ENCODE measurements around the gene BAIAP2L2.
"Not testable (repeated sequence)": the region's sequence is repeated elsewhere in the genome, so short reads cannot be mapped to it uniquely, and the experiment has no call there.

The BAIAP2L2 gene

DNA sequence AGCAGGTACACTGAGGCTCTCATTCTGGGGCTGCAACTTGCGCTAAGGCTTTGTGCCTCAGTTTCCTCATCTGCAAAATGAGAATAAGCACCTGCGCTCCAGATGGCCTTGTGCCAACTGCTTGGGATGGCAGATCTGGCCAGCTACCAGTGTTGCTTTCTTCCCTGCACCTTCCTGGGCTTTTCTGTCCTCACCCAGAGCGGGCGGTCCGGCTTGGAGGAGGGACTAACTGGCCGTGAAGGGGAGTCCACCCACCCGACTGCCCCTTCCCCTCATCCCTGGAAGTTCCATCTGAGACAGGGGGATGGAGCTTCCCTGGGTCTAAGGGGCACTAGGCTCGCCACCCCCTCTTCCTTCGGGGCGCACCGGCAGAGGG is 30.0 kb downstream of the BAIAP2L2 start:
- no peak for DNase-seq

DNA sequence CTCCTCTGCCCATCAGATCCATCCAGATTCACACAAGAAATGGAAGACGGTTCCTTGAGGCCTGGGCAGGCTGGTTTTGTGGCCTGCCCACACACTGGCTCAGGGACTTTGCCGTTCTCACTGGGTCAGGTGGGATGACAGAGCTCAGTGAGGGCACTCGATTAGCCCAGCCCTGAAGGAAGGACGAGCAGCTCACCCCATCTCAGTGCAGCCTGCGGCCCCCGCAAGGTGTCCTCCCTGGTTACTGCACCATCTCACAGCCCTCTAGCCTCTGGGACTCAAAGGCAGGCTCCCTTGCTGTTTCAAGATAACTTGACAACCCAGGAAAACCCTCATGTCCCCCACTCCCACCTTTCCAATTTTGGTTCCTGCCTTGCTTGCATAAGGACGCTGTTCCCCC is 30.7 kb downstream of the BAIAP2L2 start:
- DNase-seq, result no peak

DNA sequence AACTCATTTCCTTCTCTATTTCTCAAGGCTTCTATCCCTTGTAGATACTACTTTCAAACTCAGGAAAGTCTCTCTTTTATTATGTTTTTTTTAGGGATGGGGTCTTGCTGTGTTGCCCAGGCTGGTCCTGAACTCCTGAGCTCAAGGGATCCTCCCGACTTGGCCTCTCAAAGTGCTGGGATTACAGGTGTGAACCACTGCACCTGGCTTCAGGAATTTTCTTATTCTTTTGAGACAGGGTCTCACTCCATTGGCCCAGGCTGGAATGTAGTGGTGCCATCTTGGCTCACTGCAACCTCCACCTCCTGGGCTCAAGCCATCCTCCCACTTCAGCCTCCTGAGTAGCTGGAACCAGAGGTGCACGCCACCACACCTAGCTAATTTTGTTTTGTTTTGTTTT is 31.3 kb downstream of the BAIAP2L2 start:
- DNase-seq, result not testable (repeated sequence)

DNA sequence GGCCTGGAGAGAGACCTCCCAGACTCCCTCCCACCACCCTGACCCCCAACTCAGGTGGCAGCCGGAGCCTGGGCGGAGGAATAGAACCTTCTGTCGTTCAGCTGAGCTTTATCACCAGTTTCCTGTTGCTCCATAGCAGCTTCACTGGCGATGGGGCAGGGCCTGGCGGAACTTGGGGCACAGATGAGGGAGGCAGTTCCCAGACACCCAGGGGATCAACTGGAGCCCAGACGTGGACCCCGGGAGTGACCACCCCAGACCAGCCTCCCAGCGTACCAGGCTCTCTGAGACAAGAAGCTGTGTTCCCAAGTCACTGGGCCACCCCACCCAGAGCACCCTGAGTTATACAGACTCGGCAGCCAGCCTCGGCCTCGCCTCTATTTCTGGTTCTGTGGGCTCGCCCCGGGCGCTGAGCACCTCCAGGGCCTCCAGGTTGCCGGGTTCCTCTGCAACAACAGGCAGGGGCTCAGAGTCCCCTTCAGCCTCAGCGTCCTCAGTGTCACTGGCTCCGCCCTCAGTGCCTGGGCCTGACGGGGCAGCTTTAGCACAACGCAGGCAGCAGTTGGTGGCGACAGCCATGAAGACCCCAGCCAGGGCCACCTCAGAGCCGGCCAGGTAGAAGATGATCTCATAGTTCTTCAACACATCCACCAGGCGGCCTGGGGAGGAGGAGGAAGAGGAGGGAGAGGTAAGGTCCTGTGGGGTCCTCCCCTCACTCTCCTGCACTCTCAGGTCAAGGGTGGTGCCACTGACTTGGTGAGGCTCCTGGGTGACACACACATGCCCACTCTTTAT is 32.2 kb downstream of the BAIAP2L2 start:
- DNase-seq, result no peak

DNA sequence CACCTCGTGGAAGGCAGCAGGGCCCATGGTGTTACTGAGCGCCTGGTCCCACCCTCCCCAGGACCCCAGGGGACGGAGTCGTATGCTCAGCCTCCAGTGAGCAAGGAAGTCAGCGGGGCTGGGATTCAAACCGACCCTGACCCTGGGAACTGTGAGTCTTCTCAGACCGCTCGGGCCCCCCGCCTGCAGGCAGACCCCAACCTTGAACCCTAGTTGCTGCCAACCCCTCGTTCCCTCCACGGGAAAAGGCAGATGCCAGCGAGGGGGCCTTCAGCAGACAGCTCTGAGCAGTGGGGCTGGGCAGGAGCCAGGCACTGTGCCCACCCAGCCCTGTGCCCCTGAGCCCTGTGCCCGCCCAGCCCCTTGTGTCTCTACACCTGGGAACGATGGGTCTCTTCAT is 32.9 kb downstream of the BAIAP2L2 start:
- no peak for DNase-seq

DNA sequence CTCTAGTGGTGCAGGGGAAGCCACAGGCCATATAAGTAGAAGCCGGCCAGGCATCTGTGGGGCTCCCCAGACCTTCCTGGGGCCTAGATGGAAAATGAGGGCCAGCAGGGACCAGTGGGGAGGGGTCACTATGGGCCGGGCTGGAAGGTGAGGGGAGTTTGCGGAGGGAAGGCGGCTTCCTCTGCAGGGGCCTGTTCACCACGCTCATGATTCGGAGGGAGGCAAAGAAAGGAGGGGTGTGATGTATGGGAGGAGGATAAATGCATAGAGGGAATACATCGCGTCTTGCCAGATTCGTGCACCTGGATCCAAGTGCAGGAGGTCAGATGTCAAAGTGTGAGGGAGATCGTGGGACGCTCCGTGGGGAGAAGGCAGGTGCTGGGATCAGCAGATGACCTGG is 33.4 kb downstream of the BAIAP2L2 start:
- no peak for DNase-seq

DNA sequence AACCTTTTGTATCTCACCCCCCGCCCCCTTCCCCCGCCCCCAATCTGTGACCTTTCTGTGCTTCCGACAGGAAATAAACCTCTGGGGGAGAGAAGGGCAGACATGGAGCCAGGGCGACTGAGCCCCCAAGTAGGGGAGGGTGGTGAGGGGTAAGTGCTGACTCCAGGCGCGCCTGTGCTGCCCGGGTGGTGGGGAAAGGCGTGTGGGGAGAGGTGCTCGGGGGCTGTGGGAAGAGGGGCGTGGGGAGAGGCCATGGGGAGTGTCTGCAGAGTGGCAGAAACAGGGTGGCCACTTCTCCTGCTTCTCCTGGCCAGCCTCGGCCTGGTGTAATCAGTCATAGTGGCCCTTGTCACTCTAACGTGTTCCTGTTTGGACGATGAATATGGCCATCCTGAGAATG is 34.5 kb downstream of the BAIAP2L2 start:
- DNase-seq, result no peak

DNA sequence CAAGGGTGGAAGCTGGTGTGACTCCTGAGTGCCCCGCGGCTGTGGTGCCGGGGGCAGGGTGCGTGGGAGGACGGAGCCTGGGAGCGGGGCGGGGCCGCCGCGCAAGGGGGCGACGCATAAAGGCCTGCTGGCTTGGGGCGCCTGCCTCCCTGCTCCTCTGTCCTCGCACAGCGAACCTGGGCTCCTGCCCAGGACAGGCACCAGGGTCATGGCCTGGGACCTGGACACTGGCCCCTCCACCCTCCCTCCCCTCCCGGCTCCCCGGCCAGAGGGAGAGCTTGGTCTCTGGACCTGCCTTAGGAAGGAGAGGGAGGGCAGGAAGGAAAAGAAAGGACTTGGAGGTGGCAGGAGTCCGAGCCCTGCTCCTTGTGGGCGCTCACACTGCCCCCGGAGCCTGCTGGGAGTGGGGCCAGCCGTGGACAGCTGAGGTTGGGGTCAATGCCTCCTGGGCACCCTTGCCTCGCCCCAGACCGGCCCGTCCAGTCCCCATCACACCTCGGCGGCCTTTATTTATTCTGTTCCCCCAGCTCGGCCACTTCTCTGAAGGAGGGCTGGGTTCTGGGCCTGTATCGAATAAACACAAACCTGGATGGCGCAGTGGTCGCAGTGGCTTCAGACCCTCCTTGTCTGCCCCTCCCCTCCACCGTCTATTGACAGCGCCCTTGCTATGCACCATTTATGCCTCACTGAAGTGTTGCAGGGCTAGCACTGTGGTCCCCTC is 35.2 kb downstream of the BAIAP2L2 start:
- DNase-seq, result no peak

DNA sequence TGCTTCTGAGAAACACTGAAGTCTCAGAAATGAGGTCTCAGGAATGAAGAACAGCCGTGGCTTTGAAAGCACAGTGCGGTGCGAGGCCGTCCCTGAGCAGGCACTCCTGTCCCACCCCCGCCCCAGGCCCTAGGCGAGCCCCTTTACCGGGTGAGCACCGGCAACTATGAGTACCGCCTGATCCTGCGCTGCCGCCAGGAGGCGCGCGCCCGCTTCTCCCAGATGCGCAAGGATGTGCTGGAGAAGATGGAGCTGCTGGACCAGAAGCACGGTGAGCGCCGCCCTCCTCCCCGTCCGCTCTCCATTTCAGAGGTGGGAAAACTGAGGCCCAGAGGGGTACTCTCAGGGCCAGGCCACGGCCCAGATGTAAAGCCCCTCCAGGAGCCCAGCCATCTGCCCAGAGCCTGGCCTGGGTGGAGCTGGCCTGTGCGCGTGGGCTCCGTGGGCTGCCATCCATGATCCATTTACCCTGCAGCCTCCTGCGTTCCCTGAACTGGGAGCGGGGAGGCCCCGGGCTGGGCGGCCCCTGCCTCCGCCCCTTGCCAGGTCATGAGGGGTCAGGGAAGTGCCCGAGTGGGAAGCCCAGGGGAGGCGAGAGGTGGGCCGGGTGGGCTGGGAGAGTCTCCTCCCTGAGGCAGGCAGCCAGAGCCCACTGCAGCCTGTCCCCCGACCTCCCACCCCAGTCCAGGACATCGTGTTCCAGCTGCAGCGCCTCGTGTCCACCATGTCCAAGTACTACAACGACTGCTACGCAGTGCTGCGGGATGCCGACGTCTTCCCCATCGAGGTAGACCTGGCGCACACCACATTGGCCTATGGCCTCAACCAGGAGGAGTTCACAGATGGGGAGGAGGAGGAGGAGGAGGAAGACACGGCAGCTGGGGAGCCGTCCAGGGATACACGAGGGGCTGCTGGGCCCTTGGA is 36.0 kb downstream of the BAIAP2L2 start:
- peak; percentile 34 for DNase-seq

DNA sequence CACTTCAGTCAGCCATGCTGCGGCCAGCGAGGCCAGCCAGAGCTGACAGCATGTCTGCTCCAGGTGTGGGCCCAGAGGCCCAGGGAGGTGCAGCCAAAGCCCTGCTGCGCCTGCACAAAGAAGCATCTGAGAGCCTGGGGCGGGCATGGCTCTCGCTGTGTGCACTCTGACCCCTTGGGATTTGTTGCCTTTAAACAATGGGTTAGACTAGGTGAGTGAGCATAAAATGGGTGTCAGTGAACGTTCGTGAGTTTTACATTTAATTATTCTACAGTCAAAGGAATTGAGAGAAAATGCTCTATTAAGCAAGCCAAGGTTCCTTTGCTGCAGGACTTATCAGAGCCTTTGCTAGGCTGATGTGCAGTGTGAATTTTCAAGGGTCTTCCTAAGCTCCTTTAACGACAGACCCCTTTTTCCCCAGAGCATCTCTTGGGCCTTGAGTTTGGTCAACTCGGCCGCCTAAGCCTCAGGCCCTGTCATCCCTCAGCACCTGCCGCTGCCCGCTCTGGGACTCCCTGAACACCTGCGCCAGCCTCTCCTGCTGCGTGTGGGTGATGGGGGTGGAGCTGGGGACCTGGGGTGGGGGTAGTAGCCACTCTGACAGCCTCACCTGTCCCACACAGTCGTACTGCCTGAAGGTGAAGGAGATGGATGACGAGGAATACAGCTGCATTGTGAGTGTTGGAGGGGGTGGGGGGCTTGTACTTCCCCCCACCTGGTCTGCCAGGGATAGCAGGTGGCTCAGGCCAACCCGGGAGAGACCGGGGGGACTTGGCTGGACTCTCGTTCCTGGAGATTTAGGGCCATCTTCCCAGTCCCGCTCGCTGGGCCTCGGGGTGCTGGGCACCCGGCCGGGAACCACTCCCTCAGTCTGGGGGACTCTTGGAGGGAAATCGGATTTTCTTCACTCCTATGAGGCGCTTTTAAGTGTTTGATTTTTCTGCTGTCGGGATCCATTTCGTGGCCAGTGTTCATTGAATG is 37.0 kb downstream of the BAIAP2L2 start:
- no peak for DNase-seq

DNA sequence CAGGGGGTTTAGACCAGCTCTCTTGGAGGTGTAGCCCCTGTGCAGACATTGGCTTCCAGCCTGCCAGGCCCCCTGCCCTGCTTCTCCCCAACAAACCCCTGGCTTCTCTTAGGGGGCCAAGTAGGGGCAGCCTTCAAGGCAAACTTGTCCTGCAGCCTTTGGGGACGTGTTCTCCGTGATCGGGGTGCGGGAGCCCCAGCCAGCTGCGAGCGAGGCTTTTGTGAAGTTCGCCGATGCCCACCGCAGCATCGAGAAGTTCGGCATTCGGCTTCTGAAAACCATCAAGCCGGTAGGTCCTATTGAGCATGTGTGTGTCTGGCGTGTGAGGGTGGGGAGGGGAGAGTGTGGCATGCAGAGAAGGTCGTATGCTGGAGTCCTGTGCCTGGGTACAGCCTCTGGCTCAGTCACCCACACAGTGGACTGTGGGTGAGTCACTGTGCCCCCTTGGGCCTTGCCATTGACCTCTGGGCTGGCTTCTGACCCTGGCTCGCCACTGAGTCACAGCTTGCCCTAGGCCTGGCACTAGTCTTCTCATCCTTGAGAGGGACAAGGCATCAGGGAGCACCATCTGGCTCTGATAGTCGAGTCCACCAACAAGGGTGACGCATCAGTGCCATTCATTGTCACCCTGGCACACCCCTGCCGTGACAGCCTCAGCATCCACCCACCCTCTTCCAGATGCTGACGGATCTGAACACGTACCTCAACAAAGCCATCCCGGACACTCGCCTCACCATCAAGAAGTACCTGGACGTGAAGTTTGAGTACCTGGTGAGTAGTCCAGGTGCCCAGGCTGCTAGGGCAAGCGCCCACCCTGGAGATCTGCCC is 37.9 kb downstream of the BAIAP2L2 start:
- DNase-seq, result no peak

DNA sequence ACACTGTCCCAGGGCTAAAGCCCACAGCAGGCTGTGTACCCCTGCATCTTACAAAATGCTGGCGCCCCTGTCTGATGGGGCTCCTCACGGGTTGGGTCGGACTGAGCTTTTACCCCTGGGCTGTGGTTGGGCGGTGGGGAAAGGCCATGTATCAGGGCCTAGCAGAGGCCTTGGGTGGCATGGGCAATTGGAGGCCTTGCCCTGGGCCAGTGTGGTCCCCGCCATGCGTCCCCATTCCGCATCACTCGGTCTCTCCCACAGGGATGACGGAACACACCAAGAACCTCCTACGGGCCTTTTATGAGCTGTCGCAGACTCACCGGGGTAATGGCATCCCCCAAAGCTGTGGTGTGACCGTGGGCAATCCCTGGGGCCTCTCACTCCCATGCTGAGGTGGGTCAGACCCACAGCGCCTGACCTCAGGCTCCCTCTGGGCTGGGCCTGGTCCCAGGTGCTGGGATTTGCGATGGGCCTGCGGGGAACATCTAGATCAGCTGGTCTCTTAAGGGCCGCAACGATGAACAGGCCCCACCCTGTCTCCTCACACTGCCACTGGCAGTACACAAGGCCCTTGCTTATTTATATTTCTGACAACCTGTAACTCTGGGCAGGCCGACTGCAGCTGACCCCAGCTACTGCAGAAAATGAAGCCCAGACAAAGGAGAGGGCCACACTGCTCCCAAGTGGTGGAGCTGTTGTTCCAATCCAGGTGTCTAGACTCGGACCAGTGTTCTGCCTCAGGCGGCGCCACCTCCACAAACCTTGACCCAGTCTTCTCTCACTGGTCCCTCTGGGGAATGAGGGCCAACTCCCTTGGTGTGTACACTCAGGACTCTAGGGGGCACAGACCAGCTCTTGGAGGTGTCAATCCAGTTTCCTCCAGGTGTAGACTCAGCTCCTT is 38.8 kb downstream of the BAIAP2L2 start:
- DNase-seq, result no peak

DNA sequence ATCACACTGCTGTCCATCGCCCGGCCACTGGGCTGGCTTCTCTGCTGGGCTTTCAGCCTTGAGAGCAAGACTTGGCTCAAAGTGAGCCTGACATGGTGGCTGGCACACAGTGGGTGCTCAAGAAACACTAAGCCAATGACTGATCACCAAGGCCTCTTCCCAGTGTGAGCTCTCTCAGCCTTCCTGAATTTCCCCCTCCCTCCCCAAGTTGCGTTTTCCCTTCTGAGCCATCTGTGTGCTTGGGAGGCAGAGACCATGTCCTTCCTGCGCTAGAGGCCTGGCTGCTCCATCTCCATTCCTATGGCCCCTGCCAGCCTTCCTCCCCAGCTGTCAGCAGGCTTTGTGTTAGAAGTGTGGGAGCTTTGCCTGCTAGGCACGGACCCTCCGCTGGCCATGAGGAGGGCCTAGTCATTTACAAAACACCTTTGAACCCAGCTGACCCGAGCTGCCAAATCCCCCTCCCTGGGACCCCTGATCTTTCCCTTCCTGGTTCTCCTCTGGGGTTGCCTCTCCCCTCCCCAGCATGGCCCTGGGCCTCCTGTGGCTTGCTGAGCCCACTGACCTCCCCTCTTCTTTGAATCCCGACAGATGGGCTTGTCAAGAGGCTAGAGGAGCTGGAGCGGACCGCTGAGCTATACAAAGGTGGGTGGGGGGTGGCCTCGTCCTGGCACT is 40.1 kb downstream of the BAIAP2L2 start:
- DNase-seq, result no peak

DNA sequence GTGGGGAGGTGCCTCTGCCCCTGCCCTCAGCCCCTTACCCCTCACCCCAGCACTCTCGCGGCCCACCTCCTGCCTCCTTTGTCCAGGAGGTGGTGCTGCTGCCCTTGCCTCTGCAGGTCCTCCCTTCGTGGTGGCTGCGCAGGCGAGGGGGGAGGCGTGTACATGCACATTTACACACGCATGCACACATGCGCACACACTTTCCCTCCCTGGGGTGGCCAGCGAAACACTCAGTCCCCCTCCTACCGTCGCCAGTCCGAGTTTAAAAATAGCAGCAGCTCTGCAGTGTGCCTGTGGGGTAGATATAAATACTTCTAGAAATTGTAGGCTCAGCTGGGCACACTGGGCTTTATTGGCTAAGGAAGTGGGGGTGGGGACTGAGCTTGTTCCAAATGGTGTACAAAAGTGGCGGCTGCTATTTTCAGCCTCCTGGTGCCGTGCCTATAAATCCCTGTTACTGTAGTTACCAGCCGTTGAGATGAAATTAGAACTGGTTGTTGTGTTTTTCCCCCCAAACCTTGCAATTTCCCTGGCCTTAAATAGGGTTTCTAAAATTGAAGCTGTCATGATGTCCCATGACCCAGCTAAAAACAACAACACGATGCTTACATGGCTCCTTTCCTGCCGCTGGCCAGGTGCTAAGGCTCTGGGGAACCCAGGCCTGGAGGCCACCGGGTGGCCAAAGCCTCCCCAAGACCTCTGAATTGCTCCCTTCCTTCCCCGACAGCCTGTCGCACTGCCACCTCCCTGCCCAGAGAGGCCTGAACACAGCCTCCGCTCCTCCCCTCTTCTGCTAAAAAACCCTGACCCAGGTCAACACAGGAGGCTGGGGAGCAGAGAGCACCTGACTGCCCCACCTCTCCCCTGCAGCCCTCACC is 40.9 kb downstream of the BAIAP2L2 start:
- peak; percentile 25 for DNase-seq

DNA sequence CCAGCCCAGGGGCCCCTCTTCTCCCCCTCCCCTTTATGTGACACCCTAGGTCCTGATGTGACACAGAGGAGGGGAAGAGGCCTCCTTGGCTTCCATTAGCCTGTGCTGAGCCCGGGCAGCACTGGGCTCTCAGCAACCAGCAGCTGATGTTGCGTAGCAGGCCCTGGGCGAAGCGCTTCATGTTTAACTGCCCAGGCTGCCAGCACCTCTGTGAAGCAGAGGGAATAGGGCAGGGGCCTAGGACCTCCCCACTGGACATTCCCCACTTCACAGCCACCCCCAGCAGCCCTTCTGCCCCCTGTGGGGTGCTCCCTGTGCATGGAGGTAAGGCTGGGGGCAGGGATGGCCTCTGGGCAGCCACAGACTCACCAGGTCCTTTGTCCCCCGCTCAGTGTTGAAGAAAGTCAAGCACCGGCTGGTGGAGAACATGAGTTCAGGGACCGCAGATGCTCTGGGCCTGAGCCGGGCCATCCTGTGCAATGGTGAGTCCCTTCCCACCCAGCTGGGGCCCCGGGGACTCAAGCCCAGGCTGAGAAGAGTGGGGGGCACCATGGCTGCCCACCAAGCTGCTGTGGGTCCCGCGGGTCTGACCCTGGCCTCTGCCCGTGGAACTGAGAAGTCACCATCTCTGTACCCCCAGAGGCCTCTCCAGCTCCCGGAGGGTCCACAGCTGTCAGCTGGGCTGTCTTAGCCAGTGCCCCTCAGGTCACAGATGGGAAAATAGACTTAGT is 41.7 kb downstream of the BAIAP2L2 start:
- no peak for DNase-seq

DNA sequence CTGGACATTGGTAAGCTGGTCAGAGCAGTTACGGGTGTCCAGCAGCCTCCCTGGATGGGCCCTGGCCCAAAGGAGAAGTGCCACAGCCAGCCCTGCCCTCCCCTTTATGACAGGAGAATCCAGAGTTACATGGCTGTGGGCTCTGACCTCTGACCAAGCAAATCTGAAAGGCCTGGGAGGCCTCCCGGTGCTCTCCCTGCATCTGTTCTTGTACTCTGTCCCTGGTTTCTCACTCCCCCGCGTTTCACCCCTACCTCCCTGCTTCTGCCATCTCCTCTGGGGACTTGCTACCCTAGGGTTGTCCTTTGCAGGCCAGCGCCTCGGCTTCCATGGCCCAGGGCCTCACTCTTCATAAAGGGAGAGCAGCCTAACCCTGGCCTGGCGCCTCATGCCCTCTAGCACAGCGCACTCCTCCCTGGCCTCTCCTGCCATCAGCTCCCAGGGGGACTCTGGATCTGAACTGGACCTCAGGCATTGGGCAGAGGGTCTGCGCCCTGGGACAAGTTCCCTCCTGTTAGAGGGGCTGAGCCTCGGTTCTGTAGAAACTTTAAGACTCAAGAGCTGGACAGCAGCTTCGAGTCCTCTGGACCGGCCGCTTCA is 42.6 kb downstream of the BAIAP2L2 start:
- no peak for DNase-seq

DNA sequence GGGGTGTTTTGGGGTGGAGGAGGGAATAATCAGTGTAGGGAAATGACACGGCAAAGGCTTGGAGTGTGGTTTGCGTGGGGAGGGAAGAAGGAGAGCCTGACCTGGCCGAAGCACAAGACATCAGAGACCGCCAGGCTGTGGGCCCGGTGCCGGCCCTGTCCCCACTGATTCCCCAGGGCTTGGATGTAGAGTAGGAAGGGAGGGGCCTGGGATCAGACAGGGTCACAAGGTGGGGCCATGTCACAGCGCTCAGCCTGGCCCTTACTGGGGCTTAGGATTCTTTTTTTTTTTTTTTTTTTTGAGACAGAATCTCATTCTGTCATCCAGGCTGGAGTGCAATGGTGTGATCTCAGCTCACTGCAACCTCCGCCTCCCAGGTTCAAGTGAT is 43.5 kb downstream of the BAIAP2L2 start:
- DNase-seq, result no peak

Measured in fibroblast of upper back skin (primary cell).